Aortic smooth muscle cell (primary cell): Measurements from ENCODE around the gene AOX1. TPM values are rescaled to one million over a fixed set of nuclear protein-coding genes. Genes with fewer than 3 reads are reported as not detected.

Source experiments
- total RNA-seq: library from RNA; depleted of rRNA; stranded (reverse); fragments of >200 nt; gene quantifications from 2 replicates; pipeline ENCODE4 v1.2.3, GENCODE V29; 2014

Gene AOX1
- 23.0 and 62.9 TPM in 2 replicates for total RNA-seq

DNA sequence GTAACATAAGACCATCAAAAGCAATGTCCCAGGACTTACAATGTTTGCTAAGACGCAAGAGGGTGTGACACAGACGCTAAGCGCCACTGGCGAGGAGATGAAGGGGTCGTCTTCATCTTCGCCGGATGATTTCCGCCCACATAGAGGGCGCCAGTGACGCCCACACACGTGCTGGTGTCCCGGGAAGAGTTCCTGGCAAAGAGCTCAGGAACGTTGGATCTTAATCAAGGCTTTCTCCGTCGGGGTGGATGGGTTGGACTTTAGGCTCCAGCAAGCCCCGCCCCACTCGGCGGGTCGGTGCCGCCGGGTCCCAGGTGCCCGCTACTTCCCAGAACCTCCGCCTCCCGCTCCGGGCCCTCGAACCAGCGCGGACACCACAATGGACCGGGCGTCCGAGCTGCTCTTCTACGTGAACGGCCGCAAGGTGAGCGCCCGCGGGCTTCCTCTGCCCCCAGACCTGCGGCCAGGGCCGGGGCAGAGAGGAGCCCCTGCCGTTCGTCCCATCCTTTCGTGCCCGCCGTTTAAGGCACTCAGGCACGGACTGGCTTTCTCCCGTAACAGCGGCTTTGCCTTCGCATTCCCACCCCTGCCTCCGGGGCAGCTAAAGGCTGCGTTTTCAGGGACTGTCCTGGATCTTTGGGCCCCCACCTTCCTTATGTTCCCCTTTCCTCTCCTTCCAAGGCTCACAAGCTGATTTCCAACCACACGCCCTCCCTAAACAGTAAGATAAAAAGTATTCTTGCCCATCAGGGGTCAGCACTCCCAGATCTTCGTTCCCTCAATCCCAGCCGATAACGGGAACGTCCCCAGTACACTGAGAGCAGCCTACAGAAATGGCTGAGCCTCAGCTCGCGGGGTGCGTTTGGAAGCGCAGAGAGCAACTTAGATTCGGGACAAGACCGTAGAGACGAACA lies at the start of gene AOX1:
AOX1 (plus strand) TSS at position 285 of the 914 bp plus-strand sequence; CDS start at position 380, 95 bp downstream.

Other genes starting within 250 kb of the AOX1 start
- gene KCTD18, start 75.9 kb upstream of the AOX1 start, total RNA-seq: 24.6 and 26.9 TPM in 2 replicates
- gene SGO2, start 59.8 kb upstream of the AOX1 start, total RNA-seq: 6.0 and 10.0 TPM in 2 replicates
- gene BZW1, start 225.9 kb downstream of the AOX1 start, total RNA-seq: 2,052 and 2,136 TPM in 2 replicates